Hepatocyte (in vitro differentiated cells): ENCODE results near the gene SPOCK3. TPM values are rescaled to one million over a fixed set of nuclear protein-coding genes. Genes with fewer than 3 reads are reported as not detected.

Experiments used
- DNase-seq: peaks from one replicate; pipeline ENCODE4 v3.0.0-alpha.2; 2016; ENCODE audit warnings: low spot score
- H2AFZ ChIP-seq: fragments of 200-600 bp; sonication (generic); 2 replicates; pipeline ENCODE4 v1.6.0; 2016; ENCODE audit warnings: antibody characterized with exemption, mild to moderate bottlenecking
- H3K27ac ChIP-seq: fragments of 200-600 bp; sonication (generic); 2 replicates; pipeline ENCODE4 v1.5.1; 2016; ENCODE audit warnings: mild to moderate bottlenecking
- H3K27me3 ChIP-seq: fragments of 200-600 bp; sonication (generic); 2 replicates; pipeline ENCODE4 v1.6.1; 2016
- H3K36me3 ChIP-seq: fragments of 200-600 bp; sonication (generic); replicated peaks from 2 replicates; pipeline ENCODE4 v1.5.1; 2016; ENCODE audit warnings: low read depth; ENCODE audit not compliant: insufficient read depth
- H3K4me1 ChIP-seq: fragments of 200-600 bp; sonication (generic); 2 replicates; pipeline ENCODE4 v1.5.1; 2016; ENCODE audit warnings: mild to moderate bottlenecking, moderate library complexity; ENCODE audit not compliant: insufficient read depth
- H3K4me2 ChIP-seq: fragments of 200-600 bp; sonication (generic); 2 replicates; pipeline ENCODE4 v1.6.0; 2016
- H3K4me3 ChIP-seq: fragments of 200-600 bp; sonication (generic); 2 replicates; pipeline ENCODE4 v1.5.1; 2016; ENCODE audit warnings: mild to moderate bottlenecking
- H3K79me2 ChIP-seq: fragments of 200-600 bp; sonication (generic); 2 replicates; pipeline ENCODE4 v1.6.0; 2017; ENCODE audit warnings: mild to moderate bottlenecking
- H3K9me2 ChIP-seq: fragments of 200-600 bp; sonication (generic); replicated peaks from 2 replicates; pipeline ENCODE4 v1.6.0; 2017; ENCODE audit warnings: mild to moderate bottlenecking; ENCODE audit not compliant: insufficient read depth
- H3K9me3 ChIP-seq: fragments of 200-600 bp; sonication (generic); 2 replicates; pipeline ENCODE4 v1.5.1; 2016; ENCODE audit warnings: low read depth, mild to moderate bottlenecking
- H4K20me1 ChIP-seq: fragments of 200-600 bp; sonication (generic); 2 replicates; pipeline ENCODE4 v1.6.0; 2016; ENCODE audit warnings: mild to moderate bottlenecking; ENCODE audit not compliant: insufficient read depth, poor library complexity, severe bottlenecking
- EZH2 ChIP-seq: fragments of 200-600 bp; sonication (generic); IDR thresholded peaks from 2 replicates; pipeline ENCODE4 v1.6.1; 2016; ENCODE audit warnings: antibody characterized with exemption, mild to moderate bottlenecking, borderline replicate concordance
- EZH2phosphoT487 ChIP-seq: fragments of 200-600 bp; sonication (generic); IDR thresholded peaks from one replicate; pipeline ENCODE4 v1.6.1; 2018; ENCODE audit warnings: antibody characterized with exemption, mild to moderate bottlenecking, low read depth, moderate library complexity; ENCODE audit not compliant: unreplicated experiment, severe bottlenecking
- WGBS: methylation state at CpG from one replicate; pipeline ENCODE4 v1.1.6; 2016; ENCODE audit warnings: low lambda C conversion rate; ENCODE audit errors: missing lambda C conversion rate; 5-methylcytosine and 5-hydroxymethylcytosine counted together
- polyA plus RNA-seq: library from polyadenylated mRNA; unstranded; fragments of >200 nt; fragmentation: Nextera tagmentation; extraction: Ambion mirVana; gene quantifications from 2 replicates; pipeline ENCODE4 v1.2.1, GENCODE V29; 2016
- total RNA-seq: library from RNA; depleted of rRNA; stranded (reverse); fragments of >200 nt; gene quantifications from 2 replicates; pipeline ENCODE4 v1.2.3, GENCODE V29; 2014
- TF ChIP-seq, protein P1 (sequence below): fragments of 200-600 bp; sonication (generic); IDR thresholded peaks from 2 replicates; pipeline ENCODE4 v1.5.1; 2016; ENCODE audit warnings: antibody characterized with exemption, mild to moderate bottlenecking; ENCODE audit not compliant: poor library complexity

SPOCK3 gene
- total and polyA plus RNA-seq, 2 experiments from 2014 or later, result 3.0 to 3.4 TPM

GRCh38 chr4:167032871-167033270, 201.4 kb downstream of the SPOCK3 start:
- no peaks in the 10 kb centered on the region for H3K27me3 ChIP-seq
- H2AFZ ChIP-seq, result no peak overlapping the region
- WGBS, result 87% methylated on average over 3 of the region's 3 CpGs
- TF ChIP-seq, protein P1, sequence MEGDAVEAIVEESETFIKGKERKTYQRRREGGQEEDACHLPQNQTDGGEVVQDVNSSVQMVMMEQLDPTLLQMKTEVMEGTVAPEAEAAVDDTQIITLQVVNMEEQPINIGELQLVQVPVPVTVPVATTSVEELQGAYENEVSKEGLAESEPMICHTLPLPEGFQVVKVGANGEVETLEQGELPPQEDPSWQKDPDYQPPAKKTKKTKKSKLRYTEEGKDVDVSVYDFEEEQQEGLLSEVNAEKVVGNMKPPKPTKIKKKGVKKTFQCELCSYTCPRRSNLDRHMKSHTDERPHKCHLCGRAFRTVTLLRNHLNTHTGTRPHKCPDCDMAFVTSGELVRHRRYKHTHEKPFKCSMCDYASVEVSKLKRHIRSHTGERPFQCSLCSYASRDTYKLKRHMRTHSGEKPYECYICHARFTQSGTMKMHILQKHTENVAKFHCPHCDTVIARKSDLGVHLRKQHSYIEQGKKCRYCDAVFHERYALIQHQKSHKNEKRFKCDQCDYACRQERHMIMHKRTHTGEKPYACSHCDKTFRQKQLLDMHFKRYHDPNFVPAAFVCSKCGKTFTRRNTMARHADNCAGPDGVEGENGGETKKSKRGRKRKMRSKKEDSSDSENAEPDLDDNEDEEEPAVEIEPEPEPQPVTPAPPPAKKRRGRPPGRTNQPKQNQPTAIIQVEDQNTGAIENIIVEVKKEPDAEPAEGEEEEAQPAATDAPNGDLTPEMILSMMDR, result no peak
- TF ChIP-seq EZH2phosphoT487 (no peak), EZH2 (no peak)
- H3K27ac ChIP-seq, result no peak overlapping the region
- DNase-seq, result no peak
- H3K9me3 ChIP-seq, result no peaks in the 10 kb centered on the region
- no peaks in the 10 kb centered on the region for H3K36me3 ChIP-seq
- no peak overlapping the region for H3K4me3 ChIP-seq
- no peaks in the 10 kb centered on the region for H3K9me2 ChIP-seq
- no peaks in the 10 kb centered on the region for H3K4me1 ChIP-seq
- no peaks in the 10 kb centered on the region for H4K20me1 ChIP-seq
- H3K79me2 ChIP-seq, result no peaks in the 10 kb centered on the region
- H3K4me2 ChIP-seq, result no peak overlapping the region

- DNase-seq, result no peak
- H3K27me3 ChIP-seq, result no peaks in the 10 kb centered on the region
- H3K36me3 ChIP-seq, result no peaks in the 10 kb centered on the region
- H2AFZ ChIP-seq, result no peak overlapping the region
- H3K9me2 ChIP-seq, result no peaks in the 10 kb centered on the region
- no peak overlapping the region for H3K27ac ChIP-seq
- no peak overlapping the region for H3K4me2 ChIP-seq
- no peaks in the 10 kb centered on the region for H3K79me2 ChIP-seq
- no peaks in the 10 kb centered on the region for H3K9me3 ChIP-seq
- TF ChIP-seq EZH2 (no peak), EZH2phosphoT487 (no peak)
- TF ChIP-seq, protein P1, result no peak
- WGBS, result 61% methylated on average over 3 of the region's 3 CpGs
- H3K4me3 ChIP-seq, result no peak overlapping the region
- H3K4me1 ChIP-seq, result no peaks in the 10 kb centered on the region
- no peaks in the 10 kb centered on the region for H4K20me1 ChIP-seq
Observed at GRCh38 chr4:167031534-167032156, 202.6 kb downstream of the SPOCK3 start.

GRCh38 chr4:167028976-167029375, 205.3 kb downstream of the SPOCK3 start:
- DNase-seq, result no peak
- Histone ChIP-seq H3K36me3 (no peaks in the 10 kb centered on the region), H3K9me3 (no peaks in the 10 kb centered on the region), H3K4me3 (no peak overlapping the region), H2AFZ (no peak overlapping the region), H3K27me3 (no peaks in the 10 kb centered on the region), H3K4me2 (no peak overlapping the region), H3K9me2 (no peaks in the 10 kb centered on the region), H3K4me1 (no peaks in the 10 kb centered on the region), H4K20me1 (no peaks in the 10 kb centered on the region), H3K79me2 (no peaks in the 10 kb centered on the region), H3K27ac (no peak overlapping the region)
- TF ChIP-seq, protein P1, result no peak
- TF ChIP-seq EZH2, result no peak
- no peak for TF ChIP-seq EZH2phosphoT487
- WGBS, result 84% methylated on average over 3 of the region's 3 CpGs
